Panc1 (cell line): ENCODE data around the gene ANGPTL4.
"Not testable (repeated sequence)": the region's sequence is repeated elsewhere in the genome, so short reads cannot be mapped to it uniquely, and the experiment has no call there.

Experiments used
- POLR2AphosphoS5 ChIP-seq: IDR thresholded peaks from 2 replicates; pipeline ENCODE4 v1.6.1; 2012; ENCODE audit warnings: mild to moderate bottlenecking, low read depth, low read length, moderate library complexity
- TF ChIP-seq, protein P1 (sequence below): fragments of 450-650 bp; IDR thresholded peaks from 2 replicates; pipeline ENCODE4 v1.5.1; 2017; ENCODE audit warnings: mild to moderate bottlenecking
- TF ChIP-seq, protein P2 (sequence below), 2 experiments: IDR thresholded peaks; 2 replicates each; pipeline ENCODE4 v1.6.1; 2011 to 2012; ENCODE audit warnings: low read depth in 2 of 2, control low read depth in 1 of 2, low read length in 1 of 2, mild to moderate bottlenecking in 1 of 2, moderate library complexity in 1 of 2; ENCODE audit not compliant: insufficient read depth in 1 of 2

DNA sequence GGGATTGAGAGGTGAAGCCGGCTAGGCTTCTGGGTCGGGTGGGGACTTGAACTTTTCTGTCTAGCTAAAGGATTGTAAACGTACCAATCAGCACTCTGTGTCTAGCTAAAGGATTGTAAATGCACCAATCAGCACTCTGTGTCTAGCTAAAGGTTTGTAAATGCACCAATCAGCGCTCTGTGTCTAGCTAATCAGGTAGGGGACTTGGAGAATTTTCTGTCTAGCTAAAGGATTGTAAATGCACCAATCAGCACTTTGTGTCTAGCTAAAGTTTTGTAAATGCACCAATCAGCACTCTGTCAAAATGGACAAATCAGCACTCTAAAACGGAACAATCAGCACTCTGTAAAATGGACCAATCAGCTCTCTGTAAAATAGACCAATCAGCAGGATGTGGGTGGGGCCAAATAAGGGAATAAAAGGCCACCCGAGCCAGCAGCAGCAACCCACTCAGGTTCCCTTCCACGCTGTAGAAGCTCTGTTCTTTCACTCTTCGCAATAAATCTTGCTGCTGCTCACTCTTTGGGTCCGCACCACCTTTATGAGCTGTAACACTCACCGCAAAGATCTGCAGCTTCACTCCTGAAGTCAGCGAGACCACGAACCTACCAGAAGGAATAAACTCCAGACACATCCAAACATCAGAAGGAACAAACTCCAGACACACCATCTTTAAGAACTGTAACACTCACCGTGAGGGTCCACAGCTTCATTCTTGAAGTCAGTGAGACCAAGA, 15.4 kb downstream of the ANGPTL4 start:
- TF ChIP-seq, protein P1, sequence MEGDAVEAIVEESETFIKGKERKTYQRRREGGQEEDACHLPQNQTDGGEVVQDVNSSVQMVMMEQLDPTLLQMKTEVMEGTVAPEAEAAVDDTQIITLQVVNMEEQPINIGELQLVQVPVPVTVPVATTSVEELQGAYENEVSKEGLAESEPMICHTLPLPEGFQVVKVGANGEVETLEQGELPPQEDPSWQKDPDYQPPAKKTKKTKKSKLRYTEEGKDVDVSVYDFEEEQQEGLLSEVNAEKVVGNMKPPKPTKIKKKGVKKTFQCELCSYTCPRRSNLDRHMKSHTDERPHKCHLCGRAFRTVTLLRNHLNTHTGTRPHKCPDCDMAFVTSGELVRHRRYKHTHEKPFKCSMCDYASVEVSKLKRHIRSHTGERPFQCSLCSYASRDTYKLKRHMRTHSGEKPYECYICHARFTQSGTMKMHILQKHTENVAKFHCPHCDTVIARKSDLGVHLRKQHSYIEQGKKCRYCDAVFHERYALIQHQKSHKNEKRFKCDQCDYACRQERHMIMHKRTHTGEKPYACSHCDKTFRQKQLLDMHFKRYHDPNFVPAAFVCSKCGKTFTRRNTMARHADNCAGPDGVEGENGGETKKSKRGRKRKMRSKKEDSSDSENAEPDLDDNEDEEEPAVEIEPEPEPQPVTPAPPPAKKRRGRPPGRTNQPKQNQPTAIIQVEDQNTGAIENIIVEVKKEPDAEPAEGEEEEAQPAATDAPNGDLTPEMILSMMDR, result not testable (repeated sequence)
- TF ChIP-seq POLR2AphosphoS5, result not testable (repeated sequence)
- TF ChIP-seq, protein P2, sequence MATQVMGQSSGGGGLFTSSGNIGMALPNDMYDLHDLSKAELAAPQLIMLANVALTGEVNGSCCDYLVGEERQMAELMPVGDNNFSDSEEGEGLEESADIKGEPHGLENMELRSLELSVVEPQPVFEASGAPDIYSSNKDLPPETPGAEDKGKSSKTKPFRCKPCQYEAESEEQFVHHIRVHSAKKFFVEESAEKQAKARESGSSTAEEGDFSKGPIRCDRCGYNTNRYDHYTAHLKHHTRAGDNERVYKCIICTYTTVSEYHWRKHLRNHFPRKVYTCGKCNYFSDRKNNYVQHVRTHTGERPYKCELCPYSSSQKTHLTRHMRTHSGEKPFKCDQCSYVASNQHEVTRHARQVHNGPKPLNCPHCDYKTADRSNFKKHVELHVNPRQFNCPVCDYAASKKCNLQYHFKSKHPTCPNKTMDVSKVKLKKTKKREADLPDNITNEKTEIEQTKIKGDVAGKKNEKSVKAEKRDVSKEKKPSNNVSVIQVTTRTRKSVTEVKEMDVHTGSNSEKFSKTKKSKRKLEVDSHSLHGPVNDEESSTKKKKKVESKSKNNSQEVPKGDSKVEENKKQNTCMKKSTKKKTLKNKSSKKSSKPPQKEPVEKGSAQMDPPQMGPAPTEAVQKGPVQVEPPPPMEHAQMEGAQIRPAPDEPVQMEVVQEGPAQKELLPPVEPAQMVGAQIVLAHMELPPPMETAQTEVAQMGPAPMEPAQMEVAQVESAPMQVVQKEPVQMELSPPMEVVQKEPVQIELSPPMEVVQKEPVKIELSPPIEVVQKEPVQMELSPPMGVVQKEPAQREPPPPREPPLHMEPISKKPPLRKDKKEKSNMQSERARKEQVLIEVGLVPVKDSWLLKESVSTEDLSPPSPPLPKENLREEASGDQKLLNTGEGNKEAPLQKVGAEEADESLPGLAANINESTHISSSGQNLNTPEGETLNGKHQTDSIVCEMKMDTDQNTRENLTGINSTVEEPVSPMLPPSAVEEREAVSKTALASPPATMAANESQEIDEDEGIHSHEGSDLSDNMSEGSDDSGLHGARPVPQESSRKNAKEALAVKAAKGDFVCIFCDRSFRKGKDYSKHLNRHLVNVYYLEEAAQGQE (IDR thresholded peaks at IDR 0.05; ENCODE audit: insufficient read depth in 1 of 2, low read depth in 2 of 2, low read length in 1 of 2), result not testable (repeated sequence)
